Neural progenitor cell (in vitro differentiated cells): ENCODE data around the gene CYP11A1.

Source experiments
- EZH2 ChIP-seq: fragments of 200-600 bp; sonication (generic); IDR thresholded peaks from 2 replicates; pipeline ENCODE4 v1.6.1; 2017; ENCODE audit warnings: antibody characterized with exemption, mild to moderate bottlenecking, moderate library complexity
- EZH2phosphoT487 ChIP-seq: fragments of 200-600 bp; sonication (generic); IDR thresholded peaks from 2 replicates; pipeline ENCODE4 v1.6.1; 2017; ENCODE audit warnings: antibody characterized with exemption
- TF ChIP-seq, protein P1 (sequence below): fragments of 200-600 bp; sonication (generic); IDR thresholded peaks from 2 replicates; pipeline ENCODE4 v1.5.1; 2017; ENCODE audit warnings: antibody characterized with exemption, mild to moderate bottlenecking

GRCh38 chr15:74343127-74343796 is 24.2 kb downstream of the CYP11A1 start:
- TF ChIP-seq, protein P1, sequence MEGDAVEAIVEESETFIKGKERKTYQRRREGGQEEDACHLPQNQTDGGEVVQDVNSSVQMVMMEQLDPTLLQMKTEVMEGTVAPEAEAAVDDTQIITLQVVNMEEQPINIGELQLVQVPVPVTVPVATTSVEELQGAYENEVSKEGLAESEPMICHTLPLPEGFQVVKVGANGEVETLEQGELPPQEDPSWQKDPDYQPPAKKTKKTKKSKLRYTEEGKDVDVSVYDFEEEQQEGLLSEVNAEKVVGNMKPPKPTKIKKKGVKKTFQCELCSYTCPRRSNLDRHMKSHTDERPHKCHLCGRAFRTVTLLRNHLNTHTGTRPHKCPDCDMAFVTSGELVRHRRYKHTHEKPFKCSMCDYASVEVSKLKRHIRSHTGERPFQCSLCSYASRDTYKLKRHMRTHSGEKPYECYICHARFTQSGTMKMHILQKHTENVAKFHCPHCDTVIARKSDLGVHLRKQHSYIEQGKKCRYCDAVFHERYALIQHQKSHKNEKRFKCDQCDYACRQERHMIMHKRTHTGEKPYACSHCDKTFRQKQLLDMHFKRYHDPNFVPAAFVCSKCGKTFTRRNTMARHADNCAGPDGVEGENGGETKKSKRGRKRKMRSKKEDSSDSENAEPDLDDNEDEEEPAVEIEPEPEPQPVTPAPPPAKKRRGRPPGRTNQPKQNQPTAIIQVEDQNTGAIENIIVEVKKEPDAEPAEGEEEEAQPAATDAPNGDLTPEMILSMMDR: no peak
- TF ChIP-seq EZH2phosphoT487 (no peak), EZH2 (no peak)
